ENCODE measurements around the gene FAM53B.
A peak's percentile ranks its signal among the peaks of the same experiment; 100 is the strongest.

Gene FAM53B

DNA sequence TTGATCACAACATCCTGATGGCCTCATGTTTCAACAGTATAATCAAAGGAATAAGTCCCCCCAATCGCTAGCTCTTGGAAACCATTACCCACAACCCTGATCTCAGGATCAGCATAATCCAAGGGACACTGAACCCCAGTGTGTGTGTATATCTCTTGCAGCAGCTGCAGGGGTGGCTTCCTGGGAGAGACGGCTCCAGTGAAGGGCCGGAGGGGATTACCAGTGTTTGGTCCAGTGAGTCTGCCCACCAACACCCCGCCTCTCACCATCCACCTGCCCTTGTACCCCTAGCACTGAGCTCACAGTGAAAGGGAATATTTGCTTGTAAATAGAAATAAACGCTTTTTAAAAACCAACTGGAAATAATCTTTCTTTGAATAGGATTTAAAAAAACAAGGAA, 63.1 kb downstream of the FAM53B start:
- no peak overlapping the region for H2AK5ac ChIP-seq (ENCODE audit: low read length, severe bottlenecking)
- no peak overlapping the region for H3K23ac ChIP-seq (ENCODE audit: low read length in 2 of 2)
- 100% methylated on average over 1 of the region's 5 CpGs for WGBS
- peaks cover 12 to 36% of the 10 kb centered on the region in 2 experiments for H3K36me3 ChIP-seq (ENCODE audit: control insufficient read depth in 1 of 2, insufficient read depth in 2 of 2, low read depth in 1 of 2, low read length in 2 of 2)
- H3K27me3 ChIP-seq (ENCODE audit: control insufficient read depth in 1 of 2, insufficient read depth in 1 of 2, low read length in 2 of 2) = no peaks in the 10 kb centered on the region
- H4K8ac ChIP-seq (ENCODE audit: low read length) = no peak overlapping the region
- no peak overlapping the region for H2BK120ac ChIP-seq (ENCODE audit: low read depth, low read length)
- no peak overlapping the region for H3K18ac ChIP-seq (ENCODE audit: low read depth in 1 of 2, low read length in 2 of 2)
- H3K9ac ChIP-seq (ENCODE audit: low read length) = peak overlapping the region; percentile 62
- H3K27ac ChIP-seq (ENCODE audit: low read length, poor library complexity, severe bottlenecking) = no peak overlapping the region
- peaks cover 4% of the 10 kb centered on the region for H3K4me1 ChIP-seq (ENCODE audit: control insufficient read depth, insufficient read depth, low read depth, low read length)
- H2BK15ac ChIP-seq (ENCODE audit: low read depth, poor library complexity, severe bottlenecking) = no peak overlapping the region
- no peak overlapping the region for H3K4ac ChIP-seq (ENCODE audit: low read depth in 1 of 2, low read length in 2 of 2)
- no peak overlapping the region for H2AFZ ChIP-seq (ENCODE audit: low read depth, low read length)
- no peak overlapping the region for H3K4me3 ChIP-seq (ENCODE audit: insufficient read depth in 1 of 2, low read depth in 1 of 2, low read length in 2 of 2)
- no peak overlapping the region for H4K91ac ChIP-seq (ENCODE audit: low read length)
- no peak for DNase-seq
- H3K79me1 ChIP-seq (replicated peaks; ENCODE audit: low read length, poor library complexity, severe bottlenecking) = peaks cover 46% of the 10 kb centered on the region
- no peak overlapping the region for H2BK12ac ChIP-seq (ENCODE audit: low read length in 2 of 2)
- H2BK5ac ChIP-seq (ENCODE audit: low read depth, low read length, poor library complexity, severe bottlenecking) = no peak overlapping the region
- H3K14ac ChIP-seq (ENCODE audit: low read length in 2 of 2) = no peak overlapping the region
- H3K9me3 ChIP-seq (ENCODE audit: control insufficient read depth, low read length) = no peaks in the 10 kb centered on the region
- no peak overlapping the region for H3K4me2 ChIP-seq (ENCODE audit: low read length, poor library complexity, severe bottlenecking)

DNA sequence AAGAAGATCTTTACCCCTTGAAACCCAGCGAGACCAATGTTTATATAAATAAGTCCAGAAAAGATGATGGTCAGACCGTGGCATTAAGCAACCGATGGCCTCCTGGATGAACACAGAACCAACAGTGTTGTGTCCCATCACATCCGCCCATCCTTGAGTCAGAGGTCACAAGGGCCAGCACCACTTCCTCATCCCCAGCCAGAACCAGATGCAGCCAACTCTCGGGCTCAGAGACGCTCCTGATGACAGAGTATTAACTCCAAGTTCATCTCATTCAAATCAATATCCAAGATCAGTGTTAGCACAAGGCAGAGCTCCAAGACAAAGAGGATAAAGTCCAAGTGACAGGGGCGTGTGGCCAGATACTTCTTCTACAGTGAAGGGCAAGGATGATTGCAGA, 63.5 kb downstream of the FAM53B start:
- Histone ChIP-seq H3K79me1 (replicated peaks; ENCODE audit: low read length, poor library complexity, severe bottlenecking) (peaks cover 49% of the 10 kb centered on the region), H2AFZ (ENCODE audit: low read depth, low read length) (no peak overlapping the region), H3K4me3 (ENCODE audit: insufficient read depth in 1 of 2, low read depth in 1 of 2, low read length in 2 of 2) (no peak overlapping the region), H3K9me3 (ENCODE audit: control insufficient read depth, low read length) (no peaks in the 10 kb centered on the region), H3K27ac (ENCODE audit: low read length, poor library complexity, severe bottlenecking) (no peak overlapping the region), H3K4me1 (ENCODE audit: control insufficient read depth, insufficient read depth, low read depth, low read length) (peaks cover 4% of the 10 kb centered on the region), H4K8ac (ENCODE audit: low read length) (no peak overlapping the region), H3K14ac (ENCODE audit: low read length in 2 of 2) (no peak overlapping the region), H2BK5ac (ENCODE audit: low read depth, low read length, poor library complexity, severe bottlenecking) (no peak overlapping the region), H3K27me3 (ENCODE audit: control insufficient read depth in 1 of 2, insufficient read depth in 1 of 2, low read length in 2 of 2) (no peaks in the 10 kb centered on the region), H3K9ac (ENCODE audit: low read length) (peak overlapping the region; percentile 62), H3K18ac (ENCODE audit: low read depth in 1 of 2, low read length in 2 of 2) (no peak overlapping the region), H3K4ac (ENCODE audit: low read depth in 1 of 2, low read length in 2 of 2) (no peak overlapping the region), H3K23ac (ENCODE audit: low read length in 2 of 2) (no peak overlapping the region), H3K36me3 (ENCODE audit: control insufficient read depth in 1 of 2, insufficient read depth in 2 of 2, low read depth in 1 of 2, low read length in 2 of 2) (peaks cover 12 to 36% of the 10 kb centered on the region in 2 experiments), H2BK120ac (ENCODE audit: low read depth, low read length) (no peak overlapping the region), H2AK5ac (ENCODE audit: low read length, severe bottlenecking) (no peak overlapping the region), H2BK15ac (ENCODE audit: low read depth, poor library complexity, severe bottlenecking) (no peak overlapping the region), H3K4me2 (ENCODE audit: low read length, poor library complexity, severe bottlenecking) (no peak overlapping the region), H4K91ac (ENCODE audit: low read length) (no peak overlapping the region), H2BK12ac (ENCODE audit: low read length in 2 of 2) (no peak overlapping the region)
- peak; percentile 39 for DNase-seq
- 84% methylated on average over 7 of the region's 7 CpGs for WGBS

DNA sequence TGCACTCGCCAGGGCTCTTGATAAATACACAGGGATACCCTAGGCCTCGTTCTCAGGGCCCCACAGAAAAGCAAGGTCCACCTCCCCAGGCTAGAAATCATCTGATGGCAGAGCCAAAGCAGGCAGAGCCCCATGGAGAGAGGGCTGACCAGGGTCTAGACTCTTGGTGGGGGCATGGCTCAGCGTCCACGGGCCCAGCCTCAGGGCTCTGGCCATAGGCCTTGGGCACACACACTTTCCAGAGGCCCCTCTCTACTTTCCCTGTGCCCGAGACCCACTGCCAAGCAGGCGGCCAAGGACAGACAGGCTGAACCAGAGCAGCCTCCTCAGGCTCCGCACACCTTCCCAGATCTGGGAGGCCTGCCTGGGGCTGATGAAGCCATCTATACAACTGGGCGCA, 64.8 kb downstream of the FAM53B start:
- WGBS = 92% methylated on average over 8 of the region's 8 CpGs

DNA sequence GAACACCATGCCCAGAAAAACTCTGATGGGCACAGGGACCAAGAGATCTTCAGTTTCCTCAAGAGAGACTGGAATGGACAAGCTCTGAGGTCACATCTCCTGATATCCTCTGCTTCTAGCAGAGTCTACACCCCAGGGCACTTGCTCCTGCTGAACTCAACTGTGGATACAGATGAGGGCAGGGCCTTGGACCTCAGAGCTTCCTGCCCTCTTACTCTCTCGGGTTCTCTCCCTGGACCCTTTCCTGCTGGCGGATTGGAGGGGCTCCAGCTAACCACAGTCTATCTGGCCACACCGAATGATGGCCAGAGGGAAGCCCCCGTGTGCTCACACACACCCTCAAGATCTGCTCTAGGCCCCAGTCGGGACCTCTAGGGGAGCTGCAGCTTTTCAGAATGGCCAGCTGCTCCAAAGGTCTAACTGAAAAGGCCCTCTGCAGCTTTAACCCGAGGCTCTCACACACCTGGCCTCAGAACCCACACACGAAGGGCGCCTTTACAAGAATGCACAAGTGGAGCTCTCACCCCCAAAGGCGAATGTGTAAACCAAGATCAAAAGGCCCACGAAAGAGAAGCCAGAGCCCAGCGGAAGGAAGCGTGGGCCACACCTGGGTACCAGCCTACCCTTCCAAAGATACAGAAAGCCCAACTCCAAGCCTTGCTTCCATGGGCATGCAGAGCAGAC, 65.5 kb downstream of the FAM53B start:
- no peak overlapping the region for H2BK120ac ChIP-seq (ENCODE audit: low read depth, low read length)
- H3K14ac ChIP-seq (ENCODE audit: low read length in 2 of 2) = no peak overlapping the region
- H3K4me3 ChIP-seq (ENCODE audit: insufficient read depth in 1 of 2, low read depth in 1 of 2, low read length in 2 of 2) = no peak overlapping the region
- no peak overlapping the region for H3K18ac ChIP-seq (ENCODE audit: low read depth in 1 of 2, low read length in 2 of 2)
- no peak overlapping the region for H2BK15ac ChIP-seq (ENCODE audit: low read depth, poor library complexity, severe bottlenecking)
- H4K91ac ChIP-seq (ENCODE audit: low read length) = no peak overlapping the region
- WGBS = 96% methylated on average over 12 of the region's 12 CpGs
- no peak overlapping the region for H2BK12ac ChIP-seq (ENCODE audit: low read length in 2 of 2)
- peak overlapping the region; percentile 77 for H3K9ac ChIP-seq (ENCODE audit: low read length)
- H4K8ac ChIP-seq (ENCODE audit: low read length) = no peak overlapping the region
- H3K9me3 ChIP-seq (ENCODE audit: control insufficient read depth, low read length) = no peaks in the 10 kb centered on the region
- H3K27ac ChIP-seq (ENCODE audit: low read length, poor library complexity, severe bottlenecking) = no peak overlapping the region
- H2BK5ac ChIP-seq (ENCODE audit: low read depth, low read length, poor library complexity, severe bottlenecking) = no peak overlapping the region
- DNase-seq = no peak
- H3K36me3 ChIP-seq (ENCODE audit: control insufficient read depth in 1 of 2, insufficient read depth in 2 of 2, low read depth in 1 of 2, low read length in 2 of 2) = peaks cover 12 to 46% of the 10 kb centered on the region in 2 experiments
- no peak overlapping the region for H2AFZ ChIP-seq (ENCODE audit: low read depth, low read length)
- H3K4me1 ChIP-seq (ENCODE audit: control insufficient read depth, insufficient read depth, low read depth, low read length) = peaks cover 4% of the 10 kb centered on the region
- no peak overlapping the region for H2AK5ac ChIP-seq (ENCODE audit: low read length, severe bottlenecking)
- no peak overlapping the region for H3K4ac ChIP-seq (ENCODE audit: low read depth in 1 of 2, low read length in 2 of 2)
- H3K79me1 ChIP-seq (replicated peaks; ENCODE audit: low read length, poor library complexity, severe bottlenecking) = peaks cover 59% of the 10 kb centered on the region
- H3K4me2 ChIP-seq (ENCODE audit: low read length, poor library complexity, severe bottlenecking) = no peak overlapping the region
- no peak overlapping the region for H3K23ac ChIP-seq (ENCODE audit: low read length in 2 of 2)
- H3K27me3 ChIP-seq (ENCODE audit: control insufficient read depth in 1 of 2, insufficient read depth in 1 of 2, low read length in 2 of 2) = no peaks in the 10 kb centered on the region

More for the DNA sequence above, 64.8 kb downstream of the FAM53B start:
- no peak overlapping the region for H3K4ac ChIP-seq (ENCODE audit: low read depth in 1 of 2, low read length in 2 of 2)
- no peak overlapping the region for H2BK15ac ChIP-seq (ENCODE audit: low read depth, poor library complexity, severe bottlenecking)
- H3K18ac ChIP-seq (ENCODE audit: low read depth in 1 of 2, low read length in 2 of 2) = no peak overlapping the region
- H3K36me3 ChIP-seq (ENCODE audit: control insufficient read depth in 1 of 2, insufficient read depth in 2 of 2, low read depth in 1 of 2, low read length in 2 of 2) = peaks cover 12 to 45% of the 10 kb centered on the region in 2 experiments
- H3K4me1 ChIP-seq (ENCODE audit: control insufficient read depth, insufficient read depth, low read depth, low read length) = peaks cover 4% of the 10 kb centered on the region
- H2AK5ac ChIP-seq (ENCODE audit: low read length, severe bottlenecking) = no peak overlapping the region
- no peak overlapping the region for H2BK12ac ChIP-seq (ENCODE audit: low read length in 2 of 2)
- H3K79me1 ChIP-seq (replicated peaks; ENCODE audit: low read length, poor library complexity, severe bottlenecking) = peaks cover 59% of the 10 kb centered on the region
- H3K4me2 ChIP-seq (ENCODE audit: low read length, poor library complexity, severe bottlenecking) = no peak overlapping the region
- no peaks in the 10 kb centered on the region for H3K9me3 ChIP-seq (ENCODE audit: control insufficient read depth, low read length)
- H3K27me3 ChIP-seq (ENCODE audit: control insufficient read depth in 1 of 2, insufficient read depth in 1 of 2, low read length in 2 of 2) = no peaks in the 10 kb centered on the region
- no peak overlapping the region for H3K4me3 ChIP-seq (ENCODE audit: insufficient read depth in 1 of 2, low read depth in 1 of 2, low read length in 2 of 2)
- no peak overlapping the region for H3K23ac ChIP-seq (ENCODE audit: low read length in 2 of 2)
- H2AFZ ChIP-seq (ENCODE audit: low read depth, low read length) = no peak overlapping the region
- H3K27ac ChIP-seq (ENCODE audit: low read length, poor library complexity, severe bottlenecking) = no peak overlapping the region
- H4K91ac ChIP-seq (ENCODE audit: low read length) = no peak overlapping the region
- no peak for DNase-seq
- H3K9ac ChIP-seq (ENCODE audit: low read length) = no peak overlapping the region
- H2BK120ac ChIP-seq (ENCODE audit: low read depth, low read length) = no peak overlapping the region
- no peak overlapping the region for H2BK5ac ChIP-seq (ENCODE audit: low read depth, low read length, poor library complexity, severe bottlenecking)
- H3K14ac ChIP-seq (ENCODE audit: low read length in 2 of 2) = no peak overlapping the region
- H4K8ac ChIP-seq (ENCODE audit: low read length) = no peak overlapping the region
